Left ventricle myocardium inferior (tissue), 1 donor: ENCODE results near the gene MAD2L2. TPM values are rescaled to one million over a fixed set of nuclear protein-coding genes. Genes with fewer than 3 reads are reported as not detected.

ENCODE experiments used
- DNase-seq: peaks from one replicate; pipeline ENCODE4 v3.0.0-alpha.2; 2020
- H3K27ac ChIP-seq: fragments of 200-600 bp; replicated peaks from 2 replicates; pipeline ENCODE4 v1.8.0; 2021
- H3K27me3 ChIP-seq: fragments of 200-600 bp; 2 replicates; pipeline ENCODE4 v1.8.0; 2021; ENCODE audit warnings: low read depth
- H3K36me3 ChIP-seq: fragments of 200-600 bp; 2 replicates; pipeline ENCODE4 v1.8.0; 2021
- H3K4me1 ChIP-seq: fragments of 200-600 bp; 2 replicates; pipeline ENCODE4 v1.8.0; 2021
- H3K4me3 ChIP-seq: fragments of 200-600 bp; 2 replicates; pipeline ENCODE4 v1.8.0; 2021; ENCODE audit warnings: mild to moderate bottlenecking, moderate library complexity
- H3K9me3 ChIP-seq: fragments of 200-600 bp; replicated peaks from 2 replicates; pipeline ENCODE4 v1.8.0; 2021
- CTCF ChIP-seq: fragments of 200-600 bp; IDR thresholded peaks from 2 replicates; pipeline ENCODE4 v1.8.0; 2021; ENCODE audit warnings: antibody characterized with exemption, mild to moderate bottlenecking, borderline replicate concordance
- intact Hi-C: fragments of 100-400 bp; cut with micrococcal nuclease; formaldehyde crosslinking; loops from one replicate; pipeline ENCODE4 v1.11.0; 2022
- total RNA-seq: library from RNA; stranded (reverse); fragmentation: NEBNext Ultra II Directional; extraction: Animal tissue kit (Norgen Biotek cat#: 25700); gene quantifications from one replicate; pipeline ENCODE4 v1.2.1, GENCODE V29; 2021
- donor health status: DM: no; HTN: yes; CAD: no; lungs with severe emphysema.

Gene MAD2L2
- total RNA-seq, 1 donor from 2014 or later: 17.2 TPM

GRCh38 chr1:11634365-11635192, 46.4 kb downstream of the MAD2L2 start:
- no peaks in the 10 kb centered on the region for H3K9me3 ChIP-seq
- H3K4me1 ChIP-seq: no peaks in the 10 kb centered on the region
- no peak overlapping the region for H3K4me3 ChIP-seq
- DNase-seq: no peak
- H3K27ac ChIP-seq: no peak overlapping the region
- TF ChIP-seq CTCF: no peak
- H3K27me3 ChIP-seq: peaks cover 88% of the 10 kb centered on the region
- intact Hi-C loops: no loop called here
- H3K36me3 ChIP-seq: no peaks in the 10 kb centered on the region

GRCh38 chr1:11629184-11630016, 51.5 kb downstream of the MAD2L2 start:
- Histone ChIP-seq H3K36me3 (no peaks in the 10 kb centered on the region), H3K27ac (no peak overlapping the region), H3K27me3 (peaks cover 92% of the 10 kb centered on the region), H3K4me1 (no peaks in the 10 kb centered on the region), H3K9me3 (no peaks in the 10 kb centered on the region), H3K4me3 (no peak overlapping the region)
- TF ChIP-seq CTCF: no peak
- no peak for DNase-seq
- intact Hi-C loops: no loop called here

- H3K27me3 ChIP-seq: peaks cover 90% of the 10 kb centered on the region
- DNase-seq: no peak
- H3K9me3 ChIP-seq: no peaks in the 10 kb centered on the region
- H3K4me3 ChIP-seq: no peak overlapping the region
- no peak for TF ChIP-seq CTCF
- no peaks in the 10 kb centered on the region for H3K4me1 ChIP-seq
- H3K36me3 ChIP-seq: no peaks in the 10 kb centered on the region
- H3K27ac ChIP-seq: no peak overlapping the region
- intact Hi-C loops: no loop called here
Observed at GRCh38 chr1:11628767-11629166, 52.2 kb downstream of the MAD2L2 start.

- Histone ChIP-seq H3K27ac (no peak overlapping the region), H3K36me3 (no peaks in the 10 kb centered on the region), H3K4me3 (no peak overlapping the region), H3K27me3 (peaks cover 90% of the 10 kb centered on the region), H3K9me3 (no peaks in the 10 kb centered on the region), H3K4me1 (no peaks in the 10 kb centered on the region)
- no peak for TF ChIP-seq CTCF
- DNase-seq: no peak
- intact Hi-C loops: no loop called here
Observed at GRCh38 chr1:11626551-11626950, 54.4 kb downstream of the MAD2L2 start.

Other genes starting within 250 kb of the MAD2L2 start
- gene DISP3, start 202.0 kb downstream of the MAD2L2 start, total RNA-seq: not detected
- 1.9 TPM for gene FBXO2, start 26.7 kb downstream of the MAD2L2 start, total RNA-seq
- gene FBXO44, start 26.3 kb downstream of the MAD2L2 start, total RNA-seq: 20.2 TPM
- gene FBXO6, start 16.9 kb downstream of the MAD2L2 start, total RNA-seq: 10.3 TPM
- 0.05 TPM for gene DRAXIN, start 10.6 kb upstream of the MAD2L2 start, total RNA-seq
- 16.6 TPM for gene AGTRAP, start 55.0 kb upstream of the MAD2L2 start, total RNA-seq
- gene C1orf167, start 81.0 kb upstream of the MAD2L2 start, total RNA-seq: 2.5 TPM
- 40.1 TPM for gene MTHFR, start 124.8 kb upstream of the MAD2L2 start, total RNA-seq
- gene CLCN6, start 125.0 kb upstream of the MAD2L2 start, total RNA-seq: 16.1 TPM
- gene NPPA, start 166.6 kb upstream of the MAD2L2 start, total RNA-seq: 1,100 TPM
- 119 TPM for gene NPPB, start 177.8 kb upstream of the MAD2L2 start, total RNA-seq
- 40.9 TPM for gene KIAA2013, start 245.3 kb upstream of the MAD2L2 start, total RNA-seq